T-cell (primary cell): ENCODE data around the gene BMP6. TPM values are rescaled to one million over a fixed set of nuclear protein-coding genes. Genes with fewer than 3 reads are reported as not detected.
"Not testable (repeated sequence)": the region's sequence is repeated elsewhere in the genome, so short reads cannot be mapped to it uniquely, and the experiment has no call there.

ENCODE experiments used
- ATAC-seq, 4 experiments: fragments of 200-7000 bp in 3 of 4; fragments of 150-1000 bp in 1 of 4; cut with Tn5 transposase; replicated peaks in 1 of 4; 1 replicate in 3 of 4; 2 replicates in 1 of 4; pipeline ENCODE4 v1.10.0; 2021; ENCODE audit warnings: moderate library complexity in 3 of 4, mild to moderate bottlenecking in 2 of 4, moderate number of reproducible peaks in 1 of 4
- CTCF ChIA-PET, 2 donors: fragments of 300-600 bp; sonication (Branson Sonifier 250); formaldehyde crosslinking; loops; one replicate each; lab custom pipeline; 2022; ENCODE audit warnings: antibody characterized with exemption in 2 of 2; lab: Charles Lee
- POLR2A ChIA-PET, 2 donors: fragments of 300-600 bp; sonication (Branson Sonifier 250); formaldehyde crosslinking; loops; one replicate each; lab custom pipeline; 2022; ENCODE audit warnings: antibody characterized with exemption in 2 of 2; lab: Charles Lee
- DNase-seq, 35 experiments: peaks; one replicate each; pipeline versions ENCODE4 v3.0.0 to v3.0.0-alpha.2; 2013 to 2023
- H3K27ac ChIP-seq: one replicate; pipeline ENCODE4 v1.5.1; 2013; ENCODE audit warnings: low read length
- H3K27me3 ChIP-seq, 2 experiments: replicated peaks in 1 of 2; 1 replicate in 1 of 2; 2 replicates in 1 of 2; pipeline versions ENCODE4 v1.6.1 to v1.7.0; 2013; ENCODE audit warnings: low read length in 1 of 2, mixed read lengths in 1 of 2; ENCODE audit not compliant: control insufficient read depth in 2 of 2, insufficient read depth in 2 of 2; ENCODE audit errors: extremely low read depth in 1 of 2
- H3K36me3 ChIP-seq, 2 donors: 1 replicate in 1 of 2; 2 replicates in 1 of 2; pipeline versions ENCODE4 v1.6.1 to v1.7.0; 2013; ENCODE audit warnings: low read length in 1 of 2; ENCODE audit not compliant: control insufficient read depth in 2 of 2, insufficient read depth in 1 of 2; ENCODE audit errors: extremely low read depth in 1 of 2
- H3K4me1 ChIP-seq, 2 experiments: 1 replicate in 1 of 2; 2 replicates in 1 of 2; pipeline versions ENCODE4 v1.6.1 to v1.7.0; 2013; ENCODE audit warnings: low read length in 2 of 2, mixed read lengths in 1 of 2; ENCODE audit not compliant: insufficient read depth in 2 of 2, control insufficient read depth in 1 of 2; ENCODE audit errors: extremely low read depth in 1 of 2
- H3K4me3 ChIP-seq, 2 donors: 1 replicate in 1 of 2; 2 replicates in 1 of 2; pipeline versions ENCODE4 v1.5.1 to v1.7.0; 2013; ENCODE audit warnings: mild to moderate bottlenecking in 2 of 2, low read length in 1 of 2, moderate library complexity in 1 of 2; ENCODE audit not compliant: control insufficient read depth in 1 of 2; ENCODE audit errors: extremely low read depth in 1 of 2
- H3K9me3 ChIP-seq: 2 replicates; pipeline ENCODE4 v1.7.0; 2013
- H3K27ac Mint-ChIP-seq, 2 donors: one replicate each; pipeline ENCODE4 v1.8.0; 2020 to 2021; ENCODE audit warnings: mild to moderate bottlenecking in 2 of 2, mixed read lengths in 2 of 2
- H3K27me3 Mint-ChIP-seq, 2 donors: one replicate each; pipeline ENCODE4 v1.8.0; 2021 to 2022; ENCODE audit warnings: mixed read lengths in 2 of 2
- H3K36me3 Mint-ChIP-seq: one replicate; pipeline ENCODE4 v1.8.0; 2021; ENCODE audit warnings: mixed read lengths
- H3K4me1 Mint-ChIP-seq, 3 donors: one replicate each; pipeline ENCODE4 v1.8.0; 2020 to 2022; ENCODE audit warnings: mixed read lengths in 3 of 3, mild to moderate bottlenecking in 1 of 3
- H3K4me3 Mint-ChIP-seq, 3 donors: one replicate each; pipeline ENCODE4 v1.8.0; 2020 to 2022; ENCODE audit warnings: mild to moderate bottlenecking in 3 of 3, mixed read lengths in 3 of 3, moderate library complexity in 3 of 3
- H3K9me3 Mint-ChIP-seq, 3 donors: one replicate each; pipeline ENCODE4 v1.8.0; 2020 to 2022; ENCODE audit warnings: mixed read lengths in 3 of 3
- WGBS: methylation state at CpG from one replicate; pipeline ENCODE4 v1.1.5; 2013; ENCODE audit warnings: missing lambda C conversion rate; ENCODE audit not compliant: insufficient coverage; 5-methylcytosine and 5-hydroxymethylcytosine counted together
- total RNA-seq, 35 experiments: library from RNA in 6 of 35; stranded (reverse) in 6 of 35; fragments of 120-200 nt in 1 of 35; gene quantifications; one replicate each; pipeline versions ENCODE4 v1.2.1 to v1.2.4 and lab custom pipeline; 2013 to 2026

The BMP6 gene
- total RNA-seq, 5 donors from 2014 or later (not counting 1 experiment from before 2014, with no cell fraction given), result 0.09 to 0.23 (median 0.13) TPM; not detected in 1

GRCh38 chr6:7891078-7891872 lies 165.4 kb downstream of the BMP6 start:
- POLR2A ChIA-PET, result no interaction called here
- Histone ChIP-seq H3K27me3 (no peaks in the 10 kb centered on the region), H3K4me1 (no peaks in the 10 kb centered on the region), H3K36me3 (peaks cover 10 to 55% of the 10 kb centered on the region in 2 donors), H3K4me3 (no peak overlapping the region), H3K9me3 (no peaks in the 10 kb centered on the region), H3K27ac (no peak overlapping the region)
- Mint-ChIP-seq H3K27me3 (no peaks in the 10 kb centered on the region), H3K27ac (no peak overlapping the region), H3K36me3 (peaks cover 72% of the 10 kb centered on the region), H3K4me1 (no peaks in the 10 kb centered on the region), H3K4me3 (no peak overlapping the region), H3K9me3 (no peaks in the 10 kb centered on the region)
- no peak for DNase-seq
- CTCF ChIA-PET, result no interaction called here
- WGBS, result 96% methylated on average over 11 of the region's 15 CpGs
- no peak for ATAC-seq

- peaks cover 63% of the 10 kb centered on the region for H3K36me3 Mint-ChIP-seq
- CTCF ChIA-PET, H3K9me3 Mint-ChIP-seq, POLR2A ChIA-PET, H3K4me1 Mint-ChIP-seq, ATAC-seq, H3K4me1 ChIP-seq, H3K9me3 ChIP-seq, H3K4me3 Mint-ChIP-seq, H3K27ac Mint-ChIP-seq, H3K27me3 Mint-ChIP-seq, H3K4me3 ChIP-seq, DNase-seq, H3K27me3 ChIP-seq, H3K27ac ChIP-seq: not testable (repeated sequence)
- 100% methylated on average over 1 of the region's 4 CpGs for WGBS
- peaks cover 10 to 55% of the 10 kb centered on the region in 2 donors for H3K36me3 ChIP-seq
Measured at GRCh38 chr6:7892367-7892766, 166.5 kb downstream of the BMP6 start.

GRCh38 chr6:7893342-7893741 lies 167.4 kb downstream of the BMP6 start:
- WGBS, result 91% methylated on average over 12 of the region's 12 CpGs

GRCh38 chr6:7894262-7895124 lies 168.6 kb downstream of the BMP6 start:
- DNase-seq (no peak), ATAC-seq (no peak)
- CTCF ChIA-PET, result no interaction called here
- H3K4me1 Mint-ChIP-seq, result no peaks in the 10 kb centered on the region
- H3K27me3 Mint-ChIP-seq, result no peaks in the 10 kb centered on the region
- Histone ChIP-seq H3K4me1 (no peaks in the 10 kb centered on the region), H3K27ac (no peak overlapping the region), H3K4me3 (no peak overlapping the region), H3K27me3 (no peaks in the 10 kb centered on the region), H3K9me3 (no peaks in the 10 kb centered on the region), H3K36me3 (peaks cover 10 to 54% of the 10 kb centered on the region in 2 donors)
- H3K4me3 Mint-ChIP-seq, result no peak overlapping the region
- 95% methylated on average over 11 of the region's 13 CpGs for WGBS
- POLR2A ChIA-PET, result no interaction called here
- H3K9me3 Mint-ChIP-seq, result no peaks in the 10 kb centered on the region
- H3K27ac Mint-ChIP-seq, result no peak overlapping the region
- peaks cover 59% of the 10 kb centered on the region for H3K36me3 Mint-ChIP-seq

More at GRCh38 chr6:7893342-7893741, 167.4 kb downstream of the BMP6 start:
- ATAC-seq (no peak), DNase-seq (no peak)
- H3K4me1 ChIP-seq, result no peaks in the 10 kb centered on the region
- POLR2A ChIA-PET, result no interaction called here
- Mint-ChIP-seq H3K36me3 (peaks cover 62% of the 10 kb centered on the region), H3K4me3 (no peak overlapping the region), H3K27me3 (no peaks in the 10 kb centered on the region), H3K4me1 (no peaks in the 10 kb centered on the region), H3K9me3 (no peaks in the 10 kb centered on the region), H3K27ac (no peak overlapping the region)
- no peaks in the 10 kb centered on the region for H3K27me3 ChIP-seq
- peaks cover 10 to 53% of the 10 kb centered on the region in 2 donors for H3K36me3 ChIP-seq
- H3K4me3 ChIP-seq, result no peak overlapping the region
- H3K27ac ChIP-seq, result no peak overlapping the region
- CTCF ChIA-PET, result no interaction called here
- no peaks in the 10 kb centered on the region for H3K9me3 ChIP-seq

GRCh38 chr6:7895125-7895423 lies 169.2 kb downstream of the BMP6 start:
- H3K27me3 ChIP-seq, result no peaks in the 10 kb centered on the region
- CTCF ChIA-PET, result no interaction called here
- H3K9me3 Mint-ChIP-seq, result no peaks in the 10 kb centered on the region
- H3K4me1 ChIP-seq, result no peaks in the 10 kb centered on the region
- H3K4me1 Mint-ChIP-seq, result no peaks in the 10 kb centered on the region
- H3K27me3 Mint-ChIP-seq, result no peaks in the 10 kb centered on the region
- peaks cover 63% of the 10 kb centered on the region for H3K36me3 Mint-ChIP-seq
- H3K9me3 ChIP-seq, result no peaks in the 10 kb centered on the region
- no peak overlapping the region for H3K27ac ChIP-seq
- H3K36me3 ChIP-seq, result peaks cover 10 to 54% of the 10 kb centered on the region in 2 donors
- 82% methylated on average over 4 of the region's 7 CpGs for WGBS
- DNase-seq, result no peak
- no peak overlapping the region for H3K4me3 Mint-ChIP-seq
- no peak overlapping the region for H3K27ac Mint-ChIP-seq
- ATAC-seq, result no peak
- H3K4me3 ChIP-seq, result no peak overlapping the region
- POLR2A ChIA-PET, result no interaction called here

- ChIA-PET CTCF (no interaction called here), POLR2A (no interaction called here)
- Histone ChIP-seq H3K9me3 (no peaks in the 10 kb centered on the region), H3K36me3 (peaks cover 11 to 50% of the 10 kb centered on the region in 2 donors), H3K4me1 (no peaks in the 10 kb centered on the region), H3K27me3 (no peaks in the 10 kb centered on the region), H3K4me3 (no peak overlapping the region), H3K27ac (no peak overlapping the region)
- WGBS, result 94% methylated on average over 3 of the region's 6 CpGs
- H3K4me3 Mint-ChIP-seq, result no peak overlapping the region
- no peak for ATAC-seq
- no peaks in the 10 kb centered on the region for H3K4me1 Mint-ChIP-seq
- no peak for DNase-seq
- H3K36me3 Mint-ChIP-seq, result peaks cover 61% of the 10 kb centered on the region
- no peaks in the 10 kb centered on the region for H3K27me3 Mint-ChIP-seq
- no peaks in the 10 kb centered on the region for H3K9me3 Mint-ChIP-seq
- H3K27ac Mint-ChIP-seq, result no peak overlapping the region
Measured at GRCh38 chr6:7896465-7896987, 170.6 kb downstream of the BMP6 start.
